ENCODE data around the gene ENO1.

ENO1 gene

GRCh38 chr1:8870616-8871538 lies 7.6 kb downstream of the ENO1 start:
- no peak for DNase-seq (ENCODE audit: low spot score)

GRCh38 chr1:8870103-8870502 lies 8.4 kb downstream of the ENO1 start:
- DNase-seq (ENCODE audit: low spot score): no peak

GRCh38 chr1:8867878-8868567 lies 10.5 kb downstream of the ENO1 start:
- DNase-seq (ENCODE audit: low spot score): no peak

- DNase-seq (ENCODE audit: low spot score): no peak
Observed at GRCh38 chr1:8866792-8867415, 11.6 kb downstream of the ENO1 start.

GRCh38 chr1:8866173-8866791 lies 12.2 kb downstream of the ENO1 start:
- no peak for DNase-seq (ENCODE audit: low spot score)

- DNase-seq (ENCODE audit: low spot score): no peak
Observed at GRCh38 chr1:8864713-8865344, 13.7 kb downstream of the ENO1 start.

GRCh38 chr1:8863794-8864233 lies 14.7 kb downstream of the ENO1 start:
- no peak for DNase-seq (ENCODE audit: low spot score)

GRCh38 chr1:8863138-8863537 lies 15.3 kb downstream of the ENO1 start:
- DNase-seq (ENCODE audit: low spot score): no peak

- peak; percentile 73 for DNase-seq (ENCODE audit: low spot score)
Observed at GRCh38 chr1:8862528-8862927, 16.0 kb downstream of the ENO1 start.

- no peak for DNase-seq (ENCODE audit: low spot score)
Observed at GRCh38 chr1:8860738-8861516, 17.6 kb downstream of the ENO1 start.

GRCh38 chr1:8858888-8859706 lies 19.4 kb downstream of the ENO1 start:
- peak; percentile 53 for DNase-seq (ENCODE audit: low spot score)

GRCh38 chr1:8858112-8858668 lies 20.3 kb downstream of the ENO1 start:
- DNase-seq (ENCODE audit: low spot score): no peak

- no peak for DNase-seq (ENCODE audit: low spot score)
Observed at GRCh38 chr1:8856689-8857412, 21.6 kb downstream of the ENO1 start.

GRCh38 chr1:8854240-8854639 lies 24.2 kb downstream of the ENO1 start:
- DNase-seq (ENCODE audit: low spot score): no peak

GRCh38 chr1:8851060-8851459 lies 27.4 kb downstream of the ENO1 start:
- DNase-seq (ENCODE audit: low spot score): no peak

GRCh38 chr1:8848663-8849386 lies 29.7 kb downstream of the ENO1 start:
- DNase-seq (ENCODE audit: low spot score): peak; percentile 93

- DNase-seq (ENCODE audit: low spot score): no peak
Observed at GRCh38 chr1:8847990-8848389, 30.5 kb downstream of the ENO1 start.

- DNase-seq (ENCODE audit: low spot score): no peak
Observed at GRCh38 chr1:8846263-8846662, 32.2 kb downstream of the ENO1 start.

All from D341Med (cell line).